ENCODE data around the gene POFUT2. TPM values are rescaled to one million over a fixed set of nuclear protein-coding genes. Genes with fewer than 3 reads are reported as not detected.

Gene POFUT2, protein sequence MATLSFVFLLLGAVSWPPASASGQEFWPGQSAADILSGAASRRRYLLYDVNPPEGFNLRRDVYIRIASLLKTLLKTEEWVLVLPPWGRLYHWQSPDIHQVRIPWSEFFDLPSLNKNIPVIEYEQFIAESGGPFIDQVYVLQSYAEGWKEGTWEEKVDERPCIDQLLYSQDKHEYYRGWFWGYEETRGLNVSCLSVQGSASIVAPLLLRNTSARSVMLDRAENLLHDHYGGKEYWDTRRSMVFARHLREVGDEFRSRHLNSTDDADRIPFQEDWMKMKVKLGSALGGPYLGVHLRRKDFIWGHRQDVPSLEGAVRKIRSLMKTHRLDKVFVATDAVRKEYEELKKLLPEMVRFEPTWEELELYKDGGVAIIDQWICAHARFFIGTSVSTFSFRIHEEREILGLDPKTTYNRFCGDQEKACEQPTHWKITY
- total RNA-seq (2022; extraction: Qiagen RNA extraction; ENCODE audit: low read depth): 13.3 to 25.2 TPM (median 22.0 TPM) in 5 replicates

DNA sequence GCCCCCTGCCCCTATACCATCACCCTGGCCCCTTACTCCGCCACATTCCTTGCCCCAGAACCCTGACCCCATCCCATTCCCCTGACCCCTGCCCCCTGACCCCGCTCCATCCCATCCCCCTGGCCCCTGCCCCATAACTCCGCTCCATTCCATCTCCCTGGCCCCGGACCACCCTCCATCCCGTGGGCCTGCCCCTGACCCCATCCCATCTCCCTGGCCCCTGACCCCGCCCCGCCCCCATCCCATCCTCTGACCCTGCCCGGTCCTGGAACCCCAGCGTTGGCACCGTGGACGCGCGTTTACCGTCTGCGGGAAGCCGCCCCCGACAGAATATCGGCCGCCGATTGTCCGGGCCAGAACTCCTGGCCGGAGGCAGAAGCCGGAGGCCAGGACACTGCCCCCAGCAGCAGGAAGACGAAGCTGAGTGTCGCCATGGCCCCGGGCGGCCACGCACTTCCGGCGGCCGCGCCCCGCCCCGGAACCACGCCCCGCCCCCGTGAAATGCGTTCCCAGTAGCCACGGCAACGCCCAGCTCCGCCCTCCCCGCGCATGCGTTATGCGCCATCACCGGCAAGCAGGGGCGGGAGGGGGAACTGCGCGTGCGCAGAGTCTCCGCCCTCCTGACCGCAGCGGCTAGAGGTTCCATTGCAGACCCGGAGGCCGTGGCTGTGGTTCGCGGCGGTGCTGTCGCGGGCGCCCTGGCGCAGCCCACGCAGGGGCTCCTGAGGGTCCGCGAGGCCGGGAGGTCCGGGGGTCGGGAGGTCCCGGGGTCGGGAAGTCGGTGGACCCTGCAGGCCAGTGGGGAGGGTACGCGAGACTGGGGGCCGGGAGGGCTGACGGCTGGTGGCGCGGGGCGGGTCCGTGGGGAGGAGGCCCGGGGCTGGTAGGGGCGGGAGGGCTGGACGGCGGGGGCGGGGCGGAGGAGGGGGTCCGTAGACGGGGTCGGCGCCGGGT lies at the start of gene POFUT2:
Gene POFUT2 (minus strand): TSS at position 458 of the 954 bp plus-strand sequence. CDS start 24 bp downstream, at position 434.

Other genes starting within 250 kb of the POFUT2 start
- gene ADARB1, start 213.3 kb downstream of the POFUT2 start, total RNA-seq (2022; extraction: Qiagen RNA extraction; ENCODE audit: low read depth): 5.6 to 9.9 TPM (median 6.7 TPM) in 5 replicates
- 91.7 to 180 TPM (median 149 TPM) in 5 replicates for gene COL18A1, start 117.3 kb upstream of the POFUT2 start, total RNA-seq (2022; extraction: Qiagen RNA extraction; ENCODE audit: low read depth)

Data from A549 treated with ZK216348 at 1 μM for 4 hours (cell line).